GM23338 (cell line): ENCODE data around the gene RRAS. TPM values are rescaled to one million over a fixed set of nuclear protein-coding genes. Genes with fewer than 3 reads are reported as not detected.

Experiments
- ATAC-seq: fragments of 200-7000 bp; cut with Tn5 transposase; 3 replicates; pipeline ENCODE4 v1.9.1; 2020
- DNase-seq: peaks from one replicate; pipeline ENCODE4 v3.0.0-alpha.2; 2015; ENCODE audit warnings: low spot score
- H2AFZ ChIP-seq: fragments of 200-600 bp; sonication (generic); 2 replicates; pipeline ENCODE4 v1.8.0; 2016; ENCODE audit warnings: antibody characterized with exemption, mild to moderate bottlenecking, moderate library complexity
- H3F3A ChIP-seq: fragments of 200-600 bp; sonication (generic); replicated peaks from 2 replicates; pipeline ENCODE4 v1.8.0; 2017; ENCODE audit warnings: antibody characterized with exemption, mixed run types, low read depth
- H3K27ac ChIP-seq: fragments of 200-600 bp; sonication (generic); 2 replicates; pipeline ENCODE4 v1.6.1; 2016; ENCODE audit warnings: low read depth
- H3K27me3 ChIP-seq: fragments of 200-600 bp; sonication (generic); 2 replicates; pipeline ENCODE4 v1.8.0; 2016; ENCODE audit warnings: mild to moderate bottlenecking, mixed run types, moderate library complexity; ENCODE audit not compliant: insufficient read depth
- H3K36me3 ChIP-seq: fragments of 200-600 bp; sonication (generic); 2 replicates; pipeline ENCODE4 v1.8.0; 2016; ENCODE audit warnings: mild to moderate bottlenecking; ENCODE audit not compliant: insufficient read depth
- H3K4me1 ChIP-seq: fragments of 200-600 bp; sonication (generic); 2 replicates; pipeline ENCODE4 v1.8.0; 2016; ENCODE audit warnings: mild to moderate bottlenecking, moderate library complexity; ENCODE audit not compliant: insufficient read depth
- H3K4me2 ChIP-seq: fragments of 200-600 bp; sonication (generic); 2 replicates; pipeline ENCODE4 v1.7.1; 2017; ENCODE audit warnings: mixed run types
- H3K4me3 ChIP-seq: fragments of 200-600 bp; sonication (generic); 2 replicates; pipeline ENCODE4 v1.6.1; 2016; ENCODE audit warnings: mixed run types
- H3K79me2 ChIP-seq: fragments of 200-600 bp; sonication (generic); replicated peaks from 2 replicates; pipeline ENCODE4 v1.8.0; 2017; ENCODE audit warnings: mild to moderate bottlenecking; ENCODE audit not compliant: insufficient read depth
- H3K9me2 ChIP-seq: fragments of 200-600 bp; sonication (generic); 2 replicates; pipeline ENCODE4 v1.8.0; 2017; ENCODE audit not compliant: insufficient read depth
- H4K20me1 ChIP-seq: fragments of 200-600 bp; sonication (generic); replicated peaks from 2 replicates; pipeline ENCODE4 v1.8.0; 2017; ENCODE audit warnings: mild to moderate bottlenecking; ENCODE audit not compliant: insufficient read depth
- H3K27ac Mint-ChIP-seq: 2 replicates; pipeline ENCODE4 v1.8.0; 2020; ENCODE audit warnings: inconsistent platforms, mild to moderate bottlenecking, moderate library complexity, mixed read lengths
- H3K27me3 Mint-ChIP-seq: 3 replicates; pipeline ENCODE4 v1.8.0; 2022; ENCODE audit warnings: low read depth, mild to moderate bottlenecking, moderate library complexity, mixed read lengths, inconsistent platforms; ENCODE audit not compliant: insufficient read depth, poor library complexity
- H3K36me3 Mint-ChIP-seq: 3 replicates; pipeline ENCODE4 v1.8.0; 2021; ENCODE audit warnings: low read depth, mild to moderate bottlenecking, inconsistent platforms, moderate library complexity, mixed read lengths
- H3K4me1 Mint-ChIP-seq: 3 replicates; pipeline ENCODE4 v1.8.0; 2020; ENCODE audit warnings: mild to moderate bottlenecking, inconsistent platforms, mixed read lengths
- H3K4me3 Mint-ChIP-seq: 3 replicates; pipeline ENCODE4 v1.8.0; 2021; ENCODE audit warnings: moderate library complexity, mild to moderate bottlenecking, inconsistent platforms, mixed read lengths
- H3K9me3 Mint-ChIP-seq: 3 replicates; pipeline ENCODE4 v1.8.0; 2020; ENCODE audit warnings: moderate library complexity, mild to moderate bottlenecking, inconsistent platforms, mixed read lengths
- CREB1 ChIP-seq: fragments of 250-450 bp; sonication (Bioruptor Pico); IDR thresholded peaks from 2 replicates; pipeline ENCODE4 v1.5.0; 2020; ENCODE audit warnings: low read depth, mild to moderate bottlenecking, moderate library complexity
- EZH2 ChIP-seq: fragments of 200-600 bp; sonication (generic); IDR thresholded peaks from one replicate; pipeline ENCODE4 v1.8.0; 2017; ENCODE audit warnings: antibody characterized with exemption, mild to moderate bottlenecking, low read depth; ENCODE audit not compliant: unreplicated experiment
- EZH2phosphoT487 ChIP-seq: fragments of 200-600 bp; sonication (generic); IDR thresholded peaks from one replicate; pipeline ENCODE4 v1.8.1; 2018; ENCODE audit warnings: antibody characterized with exemption; ENCODE audit not compliant: unreplicated experiment
- JUNB ChIP-seq: IDR thresholded peaks from one replicate; pipeline ENCODE4 v1.6.1; 2016; ENCODE audit warnings: antibody characterized with exemption; ENCODE audit not compliant: unreplicated experiment
- NANOG ChIP-seq: IDR thresholded peaks from 2 replicates; pipeline ENCODE4 v1.6.1; 2016; ENCODE audit warnings: antibody characterized with exemption, borderline replicate concordance
- POLR2AphosphoS5 ChIP-seq: IDR thresholded peaks from 2 replicates; pipeline ENCODE4 v1.6.1; 2016; ENCODE audit warnings: antibody characterized with exemption, low read depth
- STAT1 ChIP-seq: IDR thresholded peaks from one replicate; pipeline ENCODE4 v1.6.1; 2016; ENCODE audit warnings: antibody characterized with exemption; ENCODE audit not compliant: unreplicated experiment
- ZNF114 ChIP-seq: fragments of 250-450 bp; sonication (Bioruptor Pico); IDR thresholded peaks from 2 replicates; pipeline ENCODE4 v1.5.0; 2020; ENCODE audit warnings: mild to moderate bottlenecking, moderate library complexity
- ZNF331 ChIP-seq: fragments of 250-450 bp; sonication (Bioruptor Pico); IDR thresholded peaks from 2 replicates; pipeline ENCODE4 v1.5.0; 2020; ENCODE audit warnings: low read depth, mild to moderate bottlenecking, moderate library complexity
- polyA plus RNA-seq: library from polyadenylated mRNA; unstranded; fragments of >200 nt; fragmentation: Nextera tagmentation; extraction: Ambion mirVana; gene quantifications from 2 replicates; pipeline ENCODE4 v1.2.1, GENCODE V29; 2016
- total RNA-seq: library from RNA; depleted of rRNA; stranded (reverse); fragments of >200 nt; shearing (Covaris generic); gene quantifications from 2 replicates; pipeline ENCODE4 v1.2.3, GENCODE V29; 2014
- TF ChIP-seq, protein P1 (sequence below): fragments of 250-450 bp; sonication (Bioruptor Pico); IDR thresholded peaks from 2 replicates; pipeline ENCODE4 v1.5.0; 2020; ENCODE audit warnings: mild to moderate bottlenecking, moderate library complexity
- TF ChIP-seq, protein P2 (sequence below): IDR thresholded peaks from 2 replicates; pipeline ENCODE4 v1.6.1; 2016; ENCODE audit warnings: antibody characterized with exemption
- TF ChIP-seq, protein P3 (sequence below), 2 experiments: fragments of 200-600 bp in 1 of 2; sonication (generic) in 1 of 2; conservative IDR thresholded peaks; 2 replicates each; pipeline versions ENCODE4 v1.5.1 to v1.6.1; 2016 to 2017; ENCODE audit warnings: antibody characterized with exemption in 2 of 2, low read depth in 2 of 2, mild to moderate bottlenecking in 2 of 2, moderate library complexity in 1 of 2
- TF ChIP-seq, protein P4 (sequence below): IDR thresholded peaks from one replicate; pipeline ENCODE4 v1.6.1; 2018; ENCODE audit warnings: antibody characterized with exemption; ENCODE audit not compliant: unreplicated experiment

Gene RRAS
- total and polyA plus RNA-seq, 2 experiments from 2014 or later = 9.3 to 30.0 TPM

DNA sequence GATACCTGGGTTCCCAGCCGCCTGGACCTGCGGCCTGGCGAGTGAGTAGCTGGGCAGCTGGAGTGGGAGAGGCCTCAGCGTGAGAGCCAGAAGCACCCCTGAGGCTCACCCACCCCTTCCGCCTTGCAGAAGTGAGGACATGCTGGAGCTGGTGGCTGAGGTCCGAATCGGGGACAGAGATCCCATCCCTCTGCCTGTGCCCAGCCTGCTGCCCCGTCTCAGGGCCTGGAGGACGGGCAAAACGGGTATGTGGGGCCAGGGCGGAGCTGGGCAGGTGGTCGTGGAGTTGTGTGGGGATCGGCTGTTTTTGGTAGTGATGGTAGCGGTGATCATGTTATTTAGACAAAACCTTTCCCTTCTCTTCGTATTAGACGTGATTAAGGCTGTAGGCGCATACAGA, 6.6 kb upstream of the RRAS start:
- peaks cover 13% of the 10 kb centered on the region for H4K20me1 ChIP-seq
- H3K27me3 ChIP-seq = no peaks in the 10 kb centered on the region
- no peak for ATAC-seq
- H3F3A ChIP-seq = peaks cover 13% of the 10 kb centered on the region; the same call in 1 of the 2 replicates
- H3K4me1 Mint-ChIP-seq = peaks cover 23% of the 10 kb centered on the region
- no peaks in the 10 kb centered on the region for H3K9me2 ChIP-seq
- no peaks in the 10 kb centered on the region for H3K9me3 Mint-ChIP-seq
- peaks cover 14% of the 10 kb centered on the region for H3K27me3 Mint-ChIP-seq
- H3K4me1 ChIP-seq = peaks cover 12% of the 10 kb centered on the region
- H3K4me3 Mint-ChIP-seq = no peak overlapping the region
- no peak overlapping the region for H3K4me3 ChIP-seq
- H3K36me3 Mint-ChIP-seq = peaks cover 34% of the 10 kb centered on the region
- DNase-seq = no peak
- H3K36me3 ChIP-seq = peaks cover 4% of the 10 kb centered on the region
- TF ChIP-seq STAT1 = no peak
- TF ChIP-seq, protein P1, sequence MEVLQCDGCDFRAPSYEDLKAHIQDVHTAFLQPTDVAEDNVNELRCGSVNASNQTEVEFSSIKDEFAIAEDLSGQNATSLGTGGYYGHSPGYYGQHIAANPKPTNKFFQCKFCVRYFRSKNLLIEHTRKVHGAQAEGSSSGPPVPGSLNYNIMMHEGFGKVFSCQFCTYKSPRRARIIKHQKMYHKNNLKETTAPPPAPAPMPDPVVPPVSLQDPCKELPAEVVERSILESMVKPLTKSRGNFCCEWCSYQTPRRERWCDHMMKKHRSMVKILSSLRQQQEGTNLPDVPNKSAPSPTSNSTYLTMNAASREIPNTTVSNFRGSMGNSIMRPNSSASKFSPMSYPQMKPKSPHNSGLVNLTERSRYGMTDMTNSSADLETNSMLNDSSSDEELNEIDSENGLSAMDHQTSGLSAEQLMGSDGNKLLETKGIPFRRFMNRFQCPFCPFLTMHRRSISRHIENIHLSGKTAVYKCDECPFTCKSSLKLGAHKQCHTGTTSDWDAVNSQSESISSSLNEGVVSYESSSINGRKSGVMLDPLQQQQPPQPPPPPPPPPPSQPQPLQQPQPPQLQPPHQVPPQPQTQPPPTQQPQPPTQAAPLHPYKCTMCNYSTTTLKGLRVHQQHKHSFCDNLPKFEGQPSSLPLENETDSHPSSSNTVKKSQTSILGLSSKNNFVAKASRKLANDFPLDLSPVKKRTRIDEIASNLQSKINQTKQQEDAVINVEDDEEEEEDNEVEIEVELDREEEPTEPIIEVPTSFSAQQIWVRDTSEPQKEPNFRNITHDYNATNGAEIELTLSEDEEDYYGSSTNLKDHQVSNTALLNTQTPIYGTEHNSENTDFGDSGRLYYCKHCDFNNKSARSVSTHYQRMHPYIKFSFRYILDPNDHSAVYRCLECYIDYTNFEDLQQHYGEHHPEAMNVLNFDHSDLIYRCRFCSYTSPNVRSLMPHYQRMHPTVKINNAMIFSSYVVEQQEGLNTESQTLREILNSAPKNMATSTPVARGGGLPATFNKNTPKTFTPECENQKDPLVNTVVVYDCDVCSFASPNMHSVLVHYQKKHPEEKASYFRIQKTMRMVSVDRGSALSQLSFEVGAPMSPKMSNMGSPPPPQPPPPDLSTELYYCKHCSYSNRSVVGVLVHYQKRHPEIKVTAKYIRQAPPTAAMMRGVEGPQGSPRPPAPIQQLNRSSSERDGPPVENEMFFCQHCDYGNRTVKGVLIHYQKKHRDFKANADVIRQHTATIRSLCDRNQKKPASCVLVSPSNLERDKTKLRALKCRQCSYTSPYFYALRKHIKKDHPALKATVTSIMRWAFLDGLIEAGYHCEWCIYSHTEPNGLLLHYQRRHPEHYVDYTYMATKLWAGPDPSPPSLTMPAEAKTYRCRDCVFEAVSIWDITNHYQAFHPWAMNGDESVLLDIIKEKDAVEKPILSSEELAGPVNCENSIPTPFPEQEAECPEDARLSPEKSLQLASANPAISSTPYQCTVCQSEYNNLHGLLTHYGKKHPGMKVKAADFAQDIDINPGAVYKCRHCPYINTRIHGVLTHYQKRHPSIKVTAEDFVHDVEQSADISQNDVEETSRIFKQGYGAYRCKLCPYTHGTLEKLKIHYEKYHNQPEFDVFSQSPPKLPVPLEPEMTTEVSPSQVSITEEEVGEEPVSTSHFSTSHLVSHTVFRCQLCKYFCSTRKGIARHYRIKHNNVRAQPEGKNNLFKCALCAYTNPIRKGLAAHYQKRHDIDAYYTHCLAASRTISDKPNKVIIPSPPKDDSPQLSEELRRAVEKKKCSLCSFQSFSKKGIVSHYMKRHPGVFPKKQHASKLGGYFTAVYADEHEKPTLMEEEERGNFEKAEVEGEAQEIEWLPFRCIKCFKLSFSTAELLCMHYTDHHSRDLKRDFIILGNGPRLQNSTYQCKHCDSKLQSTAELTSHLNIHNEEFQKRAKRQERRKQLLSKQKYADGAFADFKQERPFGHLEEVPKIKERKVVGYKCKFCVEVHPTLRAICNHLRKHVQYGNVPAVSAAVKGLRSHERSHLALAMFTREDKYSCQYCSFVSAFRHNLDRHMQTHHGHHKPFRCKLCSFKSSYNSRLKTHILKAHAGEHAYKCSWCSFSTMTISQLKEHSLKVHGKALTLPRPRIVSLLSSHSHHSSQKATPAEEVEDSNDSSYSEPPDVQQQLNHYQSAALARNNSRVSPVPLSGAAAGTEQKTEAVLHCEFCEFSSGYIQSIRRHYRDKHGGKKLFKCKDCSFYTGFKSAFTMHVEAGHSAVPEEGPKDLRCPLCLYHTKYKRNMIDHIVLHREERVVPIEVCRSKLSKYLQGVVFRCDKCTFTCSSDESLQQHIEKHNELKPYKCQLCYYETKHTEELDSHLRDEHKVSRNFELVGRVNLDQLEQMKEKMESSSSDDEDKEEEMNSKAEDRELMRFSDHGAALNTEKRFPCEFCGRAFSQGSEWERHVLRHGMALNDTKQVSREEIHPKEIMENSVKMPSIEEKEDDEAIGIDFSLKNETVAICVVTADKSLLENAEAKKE (CRISPR knock-in tag) = no peak
- TF ChIP-seq EZH2phosphoT487 = no peak
- TF ChIP-seq, protein P2, sequence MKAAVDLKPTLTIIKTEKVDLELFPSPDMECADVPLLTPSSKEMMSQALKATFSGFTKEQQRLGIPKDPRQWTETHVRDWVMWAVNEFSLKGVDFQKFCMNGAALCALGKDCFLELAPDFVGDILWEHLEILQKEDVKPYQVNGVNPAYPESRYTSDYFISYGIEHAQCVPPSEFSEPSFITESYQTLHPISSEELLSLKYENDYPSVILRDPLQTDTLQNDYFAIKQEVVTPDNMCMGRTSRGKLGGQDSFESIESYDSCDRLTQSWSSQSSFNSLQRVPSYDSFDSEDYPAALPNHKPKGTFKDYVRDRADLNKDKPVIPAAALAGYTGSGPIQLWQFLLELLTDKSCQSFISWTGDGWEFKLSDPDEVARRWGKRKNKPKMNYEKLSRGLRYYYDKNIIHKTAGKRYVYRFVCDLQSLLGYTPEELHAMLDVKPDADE = no peak
- TF ChIP-seq ZNF331 (CRISPR knock-in tag) = no peak
- TF ChIP-seq JUNB = no peak
- no peak for TF ChIP-seq POLR2AphosphoS5
- no peak for TF ChIP-seq EZH2
- TF ChIP-seq, protein P3, sequence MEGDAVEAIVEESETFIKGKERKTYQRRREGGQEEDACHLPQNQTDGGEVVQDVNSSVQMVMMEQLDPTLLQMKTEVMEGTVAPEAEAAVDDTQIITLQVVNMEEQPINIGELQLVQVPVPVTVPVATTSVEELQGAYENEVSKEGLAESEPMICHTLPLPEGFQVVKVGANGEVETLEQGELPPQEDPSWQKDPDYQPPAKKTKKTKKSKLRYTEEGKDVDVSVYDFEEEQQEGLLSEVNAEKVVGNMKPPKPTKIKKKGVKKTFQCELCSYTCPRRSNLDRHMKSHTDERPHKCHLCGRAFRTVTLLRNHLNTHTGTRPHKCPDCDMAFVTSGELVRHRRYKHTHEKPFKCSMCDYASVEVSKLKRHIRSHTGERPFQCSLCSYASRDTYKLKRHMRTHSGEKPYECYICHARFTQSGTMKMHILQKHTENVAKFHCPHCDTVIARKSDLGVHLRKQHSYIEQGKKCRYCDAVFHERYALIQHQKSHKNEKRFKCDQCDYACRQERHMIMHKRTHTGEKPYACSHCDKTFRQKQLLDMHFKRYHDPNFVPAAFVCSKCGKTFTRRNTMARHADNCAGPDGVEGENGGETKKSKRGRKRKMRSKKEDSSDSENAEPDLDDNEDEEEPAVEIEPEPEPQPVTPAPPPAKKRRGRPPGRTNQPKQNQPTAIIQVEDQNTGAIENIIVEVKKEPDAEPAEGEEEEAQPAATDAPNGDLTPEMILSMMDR (conservative IDR thresholded peaks at IDR 0.05; ENCODE audit: low read depth in 2 of 2) = no peak
- no peak for TF ChIP-seq NANOG
- no peak for TF ChIP-seq CREB1 (CRISPR knock-in tag)
- TF ChIP-seq, protein P4, sequence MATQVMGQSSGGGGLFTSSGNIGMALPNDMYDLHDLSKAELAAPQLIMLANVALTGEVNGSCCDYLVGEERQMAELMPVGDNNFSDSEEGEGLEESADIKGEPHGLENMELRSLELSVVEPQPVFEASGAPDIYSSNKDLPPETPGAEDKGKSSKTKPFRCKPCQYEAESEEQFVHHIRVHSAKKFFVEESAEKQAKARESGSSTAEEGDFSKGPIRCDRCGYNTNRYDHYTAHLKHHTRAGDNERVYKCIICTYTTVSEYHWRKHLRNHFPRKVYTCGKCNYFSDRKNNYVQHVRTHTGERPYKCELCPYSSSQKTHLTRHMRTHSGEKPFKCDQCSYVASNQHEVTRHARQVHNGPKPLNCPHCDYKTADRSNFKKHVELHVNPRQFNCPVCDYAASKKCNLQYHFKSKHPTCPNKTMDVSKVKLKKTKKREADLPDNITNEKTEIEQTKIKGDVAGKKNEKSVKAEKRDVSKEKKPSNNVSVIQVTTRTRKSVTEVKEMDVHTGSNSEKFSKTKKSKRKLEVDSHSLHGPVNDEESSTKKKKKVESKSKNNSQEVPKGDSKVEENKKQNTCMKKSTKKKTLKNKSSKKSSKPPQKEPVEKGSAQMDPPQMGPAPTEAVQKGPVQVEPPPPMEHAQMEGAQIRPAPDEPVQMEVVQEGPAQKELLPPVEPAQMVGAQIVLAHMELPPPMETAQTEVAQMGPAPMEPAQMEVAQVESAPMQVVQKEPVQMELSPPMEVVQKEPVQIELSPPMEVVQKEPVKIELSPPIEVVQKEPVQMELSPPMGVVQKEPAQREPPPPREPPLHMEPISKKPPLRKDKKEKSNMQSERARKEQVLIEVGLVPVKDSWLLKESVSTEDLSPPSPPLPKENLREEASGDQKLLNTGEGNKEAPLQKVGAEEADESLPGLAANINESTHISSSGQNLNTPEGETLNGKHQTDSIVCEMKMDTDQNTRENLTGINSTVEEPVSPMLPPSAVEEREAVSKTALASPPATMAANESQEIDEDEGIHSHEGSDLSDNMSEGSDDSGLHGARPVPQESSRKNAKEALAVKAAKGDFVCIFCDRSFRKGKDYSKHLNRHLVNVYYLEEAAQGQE = no peak
- TF ChIP-seq ZNF114 (CRISPR knock-in tag) = no peak
- no peak overlapping the region for H2AFZ ChIP-seq
- H3K27ac ChIP-seq = no peak overlapping the region
- no peak overlapping the region for H3K4me2 ChIP-seq
- H3K27ac Mint-ChIP-seq = peak overlapping the region; percentile 44; the same call in 1 of the 2 replicates
- H3K79me2 ChIP-seq = peaks cover 26% of the 10 kb centered on the region
